K562 (cell line): ENCODE data around the gene TWSG1. TPM values are rescaled to one million over a fixed set of nuclear protein-coding genes. Genes with fewer than 3 reads are reported as not detected.

Experiments used
- ATAC-seq: fragments of 200-7000 bp; cut with Tn5 transposase; 3 replicates; pipeline ENCODE4 v1.9.1; 2020; ENCODE audit warnings: moderate library complexity
- BruUV-seq: library from RNA; stranded (reverse); fragments of 400-500 nt; replicated peaks from 2 replicates; lab custom pipeline; 2021; lab: Mats Ljungman, UMichigan
- CTCF ChIA-PET: fragments of 300-600 bp; formaldehyde crosslinking; extraction: SDS; loops from one replicate; lab custom pipeline; 2021; ENCODE audit warnings: low intra/inter-chr PET ratio; lab: Yijun Ruan, JAX
- POLR2A ChIA-PET: fragments of 300-600, 350-650 bp; sonication (Branson Sonifier 250); formaldehyde crosslinking; extraction: SDS; loops from one replicate; lab custom pipeline; 2021; ENCODE audit warnings: antibody characterized with exemption, inconsistent platforms; lab: Yijun Ruan, JAX
- DNase-seq, 4 experiments: peaks; one replicate each; pipeline versions ENCODE4 v3.0.0 to v3.0.0-alpha.2; 2011 to 2018; ENCODE audit warnings: low spot score in 3 of 4, mixed read lengths in 3 of 4; ENCODE audit errors: extremely low read depth in 1 of 4
- FAIRE-seq: peaks from 2 replicates; lab custom pipeline; 2011; peaks lifted over from hg19 to GRCh38; lab: Jason Lieb, UNC
- H2AFZ ChIP-seq: 2 replicates; pipeline ENCODE4 v1.6.0; 2011; ENCODE audit warnings: low read depth, low read length, control low read depth, inconsistent platforms
- H3K27ac ChIP-seq: fragments of 200-600 bp; 3 replicates; pipeline ENCODE4 v1.8.0; 2011; ENCODE audit warnings: low read depth, mild to moderate bottlenecking, control low read depth, inconsistent platforms, low read length, moderate library complexity, mixed read lengths; ENCODE audit errors: extremely low read depth
- H3K27me3 ChIP-seq, 2 experiments: fragments of 300-600 bp in 1 of 2; 2 replicates in 1 of 2; 3 replicates in 1 of 2; pipeline versions ENCODE4 v1.6.0 to v1.8.0; 2011; ENCODE audit warnings: inconsistent platforms in 2 of 2, low read length in 2 of 2, mild to moderate bottlenecking in 1 of 2, mixed read lengths in 1 of 2, moderate library complexity in 1 of 2; ENCODE audit not compliant: control insufficient read depth in 2 of 2, insufficient read depth in 2 of 2
- H3K36me3 ChIP-seq: fragments of 300-600 bp; 3 replicates; pipeline ENCODE4 v1.8.0; 2011; ENCODE audit warnings: mild to moderate bottlenecking, low read length, inconsistent platforms; ENCODE audit not compliant: control insufficient read depth, insufficient read depth
- H3K4me1 ChIP-seq, 2 experiments: fragments of 200-600 bp in 1 of 2; replicated peaks in 1 of 2; 2 replicates in 1 of 2; 3 replicates in 1 of 2; pipeline versions ENCODE4 v1.5.1 to v1.8.0; 2011; ENCODE audit warnings: inconsistent platforms in 2 of 2, low read length in 2 of 2, mild to moderate bottlenecking in 1 of 2, mixed read lengths in 1 of 2, moderate library complexity in 1 of 2; ENCODE audit not compliant: control insufficient read depth in 2 of 2, insufficient read depth in 2 of 2
- H3K4me2 ChIP-seq: 2 replicates; pipeline ENCODE4 v1.6.1; 2011; ENCODE audit warnings: low read length, control low read depth, inconsistent platforms, mixed read lengths; ENCODE audit not compliant: insufficient read depth
- H3K4me3 ChIP-seq: fragments of 200-600 bp; sonication (generic), shearing (Covaris generic); 2 replicates; pipeline ENCODE4 v1.5.1; 2016; ENCODE audit warnings: control low read depth, inconsistent platforms
- H3K79me2 ChIP-seq: fragments of 200-600 bp; 3 replicates; pipeline ENCODE4 v1.8.0; 2011; ENCODE audit warnings: low read length, inconsistent platforms; ENCODE audit not compliant: control insufficient read depth, insufficient read depth
- H3K9ac ChIP-seq, 2 experiments: 2 replicates each; pipeline versions ENCODE4 v1.6.0 to v1.6.1; 2011; ENCODE audit warnings: low read depth in 2 of 2, low read length in 2 of 2, control low read depth in 1 of 2, inconsistent platforms in 1 of 2, mild to moderate bottlenecking in 1 of 2, mixed read lengths in 1 of 2; ENCODE audit not compliant: insufficient read depth in 1 of 2
- H3K9me1 ChIP-seq: one replicate; pipeline ENCODE4 v1.6.0; 2011; ENCODE audit warnings: inconsistent platforms, mild to moderate bottlenecking, low read length, moderate library complexity; ENCODE audit not compliant: control insufficient read depth, insufficient read depth
- H3K9me3 ChIP-seq: replicated peaks from 2 replicates; pipeline ENCODE4 v1.5.1; 2011; ENCODE audit warnings: low read depth, low read length, inconsistent platforms; ENCODE audit not compliant: control insufficient read depth, insufficient read depth
- H4K20me1 ChIP-seq: replicated peaks from 2 replicates; pipeline ENCODE4 v1.6.1; 2011; ENCODE audit warnings: low read length, inconsistent platforms, mixed read lengths; ENCODE audit not compliant: control insufficient read depth, insufficient read depth
- FIP1L1 ChIP-seq: fragments of 200-400 bp; formaldehyde crosslinking; IDR thresholded peaks from 2 replicates; pipeline ENCODE4 v1.6.1; 2018; ENCODE audit warnings: mild to moderate bottlenecking, low read depth, low read length; ENCODE audit not compliant: poor library complexity, severe bottlenecking
- IRF1 ChIP-seq: sonication (generic); formaldehyde crosslinking; IDR thresholded peaks from 2 replicates; pipeline ENCODE4 v1.8.0; 2022; ENCODE audit warnings: missing genetic modification reagents, mild to moderate bottlenecking, borderline replicate concordance
- MCM2 ChIP-seq: fragments of 450-650 bp; IDR thresholded peaks from 2 replicates; pipeline ENCODE4 v1.6.1; 2017; ENCODE audit warnings: low read depth, mild to moderate bottlenecking
- ZFP30 ChIP-seq: fragments of 250-450 bp; sonication (Bioruptor Pico); IDR thresholded peaks from 2 replicates; pipeline ENCODE4 v1.8.0; 2022; ENCODE audit warnings: moderate library complexity, mild to moderate bottlenecking, inconsistent platforms, borderline replicate concordance
- ZNF518B ChIP-seq: fragments of 250-450 bp; sonication (Bioruptor Pico); IDR thresholded peaks from 2 replicates; pipeline ENCODE4 v1.5.0; 2021; ENCODE audit warnings: mild to moderate bottlenecking, moderate library complexity
- in situ Hi-C: fragments of 300-500 bp; cut with MboI; formaldehyde crosslinking; loops from 4 replicates; pipeline ENCODE4 v1.15.0; 2018; ENCODE audit warnings: inconsistent platforms, mixed read lengths
- intact Hi-C: fragments of 100-400 bp; cut with micrococcal nuclease; formaldehyde crosslinking; loops from 2 replicates; pipeline ENCODE4 v1.14.2; 2022
- polyA plus RNA-seq, 8 experiments: library from polyadenylated mRNA; depleted of rRNA in 4 of 8; stranded (reverse) in 5 of 8; unstranded in 3 of 8; fragments of >200 nt; fragmentation: Nextera tagmentation in 2 of 8; fragmentation: Illumina TruSeq in 1 of 8; extraction: Ambion mirVana in 2 of 8; extraction: Trizol in 1 of 8; gene quantifications; 2 replicates each; pipeline versions ENCODE4 v1.2.1 to v1.2.3, GENCODE V29; 2011 to 2014; ENCODE audit warnings: inconsistent platforms in 1 of 8, missing spikeins in 1 of 8
- total RNA-seq, 7 experiments: library from RNA; depleted of rRNA in 6 of 7; stranded (reverse); fragments of >200 nt in 6 of 7; fragmentation: Illumina TruSeq in 2 of 7; extraction: Trizol in 2 of 7; gene quantifications; 2 replicates each; pipeline versions ENCODE4 v1.2.1 to v1.2.3, GENCODE V29; 2011 to 2021; ENCODE audit warnings: low replicate concordance in 1 of 7

The TWSG1 gene
- total and polyA plus RNA-seq, 9 of the 15 experiments (the other 6 are each of a cell fraction or from before 2014, with no cell fraction given), result 10.4 to 37.2 (median 25.1) TPM

GRCh38 chr18:9348766-9349165 lies 14.2 kb downstream of the TWSG1 start:
- Histone ChIP-seq H3K36me3 (peaks cover 3% of the 10 kb centered on the region; the same call in 1 of the 3 replicates), H3K27me3 (no peaks in the 10 kb centered on the region), H3K9ac (no peak overlapping the region), H3K4me1 (no peaks in the 10 kb centered on the region; a peak in 1 of 5 replicates), H3K9me1 (no peaks in the 10 kb centered on the region), H2AFZ (no peak overlapping the region), H3K9me3 (no peaks in the 10 kb centered on the region), H3K4me3 (no peak overlapping the region), H3K4me2 (no peak overlapping the region), H3K27ac (no peak overlapping the region; the same call in 2 of the 3 replicates), H4K20me1 (0 out of 2 replicates have a peak, but pooled peaks cover 3% of the 10 kb centered on the region), H3K79me2 (peaks cover 15% of the 10 kb centered on the region; the same call in 2 of the 3 replicates)
- in situ Hi-C loops (no loop called here), intact Hi-C loops (no loop called here)
- FAIRE-seq (no peak), DNase-seq (no peak), ATAC-seq (no peak)
- BruUV-seq, result no TSS peak
- ChIA-PET CTCF (no interaction called here), POLR2A (interaction anchor here (1.1 kb wide), 1 partner anchor 10 kb away, joined by 6 read pairs; no protein-coding TSS in a partner anchor)
- TF ChIP-seq FIP1L1 (peak; percentile 27), ZNF518B (CRISPR knock-in tag) (no peak), MCM2 (no peak), IRF1 (CRISPR knock-in tag) (no peak), ZFP30 (no peak)
